Activated naive CD8-positive, alpha-beta T cell treated with anti-CD3 and anti-CD28 coated beads, Interleukin-2, amount 50 U/mL, for 16 hours (primary cell): ENCODE results near the gene ZSCAN9.

Experiments used
- DNase-seq: peaks from one replicate; pipeline ENCODE4 v3.0.0-alpha.2; 2020; ENCODE audit warnings: low read depth, low spot score

The ZSCAN9 gene

DNA sequence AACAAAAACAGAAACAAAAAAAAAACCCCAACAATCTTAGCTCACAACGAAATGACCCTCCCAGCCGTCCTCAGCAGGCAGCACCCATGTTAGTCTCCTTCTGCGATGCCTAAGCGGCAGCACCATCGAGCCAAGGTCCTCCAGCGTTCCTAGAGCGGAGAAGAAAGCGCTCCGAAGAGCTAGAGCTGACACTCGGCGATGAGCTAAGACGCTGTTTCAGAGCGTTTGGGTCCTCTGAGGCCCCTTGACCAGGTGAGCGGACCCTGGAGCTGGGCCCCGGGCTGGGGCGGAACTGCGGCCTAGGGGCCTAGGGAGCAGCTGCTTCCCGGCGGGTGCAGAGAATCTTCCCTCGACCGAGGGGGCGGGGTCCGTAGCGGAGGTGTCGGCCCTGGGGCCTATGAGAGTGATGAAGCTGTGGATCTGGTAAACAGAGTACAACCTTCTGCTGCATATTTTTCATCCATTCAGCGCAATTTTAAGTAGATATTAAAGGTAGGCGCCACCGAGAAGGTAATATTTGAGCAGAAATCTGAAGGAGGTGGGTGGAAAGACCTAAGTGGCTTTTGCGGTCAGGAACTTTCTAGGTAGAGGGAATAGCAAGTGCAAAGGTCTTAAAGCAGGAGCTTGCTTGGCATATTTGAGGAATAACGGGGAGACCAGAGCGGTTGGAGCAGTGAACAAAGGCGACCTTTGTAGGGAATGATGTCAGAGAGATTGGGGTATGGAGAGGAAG, 42.1 kb downstream of the ZSCAN9 start, which contains the start of gene ZSCAN26:
TSS of gene ZSCAN26 (plus strand) at position 182 of the 733 bp plus-strand sequence. CDS start 4,777 bp downstream, outside the sequence.
- DNase-seq: peak; percentile 58

DNA sequence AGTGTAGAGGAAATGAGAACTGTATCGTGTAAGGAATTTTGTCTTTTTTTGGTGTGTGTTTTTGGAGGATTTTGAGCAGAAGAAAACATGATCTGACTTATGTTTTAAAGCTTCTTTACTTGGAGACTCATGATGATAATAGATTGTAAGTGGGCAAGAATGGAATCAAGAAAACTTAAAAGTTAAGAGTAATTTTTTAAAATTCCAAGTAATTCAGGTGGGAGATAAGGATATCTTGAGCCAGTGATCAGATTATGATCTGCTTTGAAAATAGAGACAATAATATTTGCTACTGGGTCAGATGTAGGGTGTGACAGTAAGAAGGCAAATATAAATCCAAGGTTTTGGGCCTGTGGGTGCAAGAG, 42.6 kb downstream of the ZSCAN9 start:
- no peak for DNase-seq

DNA sequence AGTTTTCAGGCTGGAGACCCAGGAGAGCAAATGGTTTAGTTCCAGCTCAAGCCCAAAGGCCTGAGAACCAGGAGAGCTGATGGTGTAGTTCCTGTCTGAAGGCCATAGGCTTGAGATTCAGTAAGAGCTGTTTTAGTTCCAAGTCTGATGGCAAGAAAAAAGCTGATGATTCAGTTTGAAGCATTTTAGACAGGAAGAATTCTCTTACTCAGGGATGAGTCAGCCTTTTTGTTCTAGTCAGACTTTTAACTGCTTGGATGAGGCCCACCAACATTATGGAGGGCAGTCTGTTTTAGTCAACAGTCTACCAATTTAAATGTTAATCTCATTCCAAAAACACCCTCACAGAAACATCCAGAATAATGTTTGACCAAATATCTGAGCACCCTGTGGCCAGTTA, 44.4 kb downstream of the ZSCAN9 start:
- DNase-seq: no peak

DNA sequence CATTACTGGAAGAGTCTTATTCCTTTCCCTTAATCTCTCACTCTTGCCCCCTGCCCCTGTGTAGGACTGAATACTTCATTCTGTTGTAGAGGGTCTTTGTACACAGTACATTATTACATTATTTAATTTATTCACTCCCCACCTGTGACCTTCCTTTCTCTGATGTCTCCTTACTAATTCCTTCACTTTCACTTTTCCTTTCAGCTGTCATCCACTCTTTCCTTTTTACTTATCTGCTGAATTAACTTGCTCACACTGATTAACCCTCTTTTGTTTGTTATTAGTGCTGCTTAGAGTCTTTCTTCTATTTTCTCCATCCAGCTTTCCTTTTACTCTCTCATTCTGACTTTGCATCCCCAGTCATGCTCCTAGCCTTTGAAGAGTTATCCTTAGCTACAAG, 49.8 kb downstream of the ZSCAN9 start:
- DNase-seq: no peak

- DNase-seq: no peak
These were observed 52.7 kb downstream of the ZSCAN9 start for GRCh38 chr6:28277746-28278145.

DNA sequence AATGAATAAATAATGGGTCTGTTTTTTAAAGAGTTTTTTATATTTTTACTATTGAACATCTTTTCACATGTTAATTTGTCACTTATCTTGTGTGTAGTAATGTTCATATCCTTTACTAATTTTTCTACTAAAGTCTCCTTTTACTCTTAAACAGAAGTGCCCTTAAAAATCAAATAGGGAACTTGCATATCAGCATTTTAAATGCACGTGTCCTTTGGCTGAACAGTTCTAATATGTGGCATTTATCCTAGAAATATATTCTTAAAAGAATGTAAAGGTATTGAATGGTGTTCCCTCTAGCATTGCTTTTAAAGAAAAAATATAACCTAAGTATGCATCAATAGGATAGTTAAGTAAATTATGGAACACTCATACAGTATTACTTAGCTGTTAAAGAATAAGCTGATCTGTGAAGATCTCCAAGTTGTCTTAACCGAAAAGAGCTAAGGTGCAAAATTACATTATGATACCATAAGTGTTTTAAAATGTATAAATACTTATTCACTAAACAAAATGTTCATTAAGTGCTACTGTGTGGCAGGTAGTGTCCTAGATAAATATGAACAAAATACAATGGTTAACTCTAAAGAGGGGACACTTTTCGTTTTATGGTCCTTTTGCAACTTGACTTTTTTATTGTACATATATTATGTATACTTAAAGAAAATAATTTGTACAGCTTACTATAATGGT, 55.7 kb downstream of the ZSCAN9 start:
- DNase-seq: no peak

DNA sequence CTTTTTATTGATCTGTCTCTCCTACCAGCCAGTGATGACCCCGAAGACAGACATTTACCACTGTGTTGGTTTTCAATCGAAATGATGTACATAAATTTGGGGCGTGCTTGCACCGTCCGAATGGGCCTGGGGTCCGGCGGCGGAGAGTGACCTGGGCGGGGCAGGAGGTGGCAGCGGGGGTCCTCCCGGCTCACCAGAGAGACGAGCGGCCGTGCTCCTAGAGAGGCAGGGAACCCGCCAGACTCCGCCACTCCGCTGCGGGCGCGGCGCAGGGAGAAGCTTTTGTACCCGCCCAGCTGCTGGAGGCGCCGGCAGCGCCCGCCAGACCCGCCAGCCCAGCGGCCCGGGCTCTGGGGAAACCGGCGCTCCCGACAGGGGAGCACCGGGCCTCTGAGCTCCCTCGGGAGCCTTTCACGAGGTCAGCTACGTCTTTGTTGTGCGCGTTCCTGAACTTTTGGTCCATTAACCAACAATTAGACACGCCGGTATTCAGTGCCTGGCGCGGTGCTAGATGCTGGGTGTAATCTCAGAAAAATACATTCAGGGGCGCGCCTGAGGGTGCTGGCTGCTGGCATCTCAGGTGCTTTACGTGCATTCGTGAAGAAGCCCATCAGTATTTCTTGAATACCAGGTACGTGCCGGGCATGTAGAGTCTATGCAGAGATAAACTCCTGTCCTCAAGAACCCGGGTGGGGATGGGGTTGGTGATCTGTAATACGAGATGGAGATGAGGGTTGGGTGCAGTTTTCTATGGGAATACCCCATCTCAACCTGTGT, 56.4 kb downstream of the ZSCAN9 start, which contains the start of gene PGBD1:
TSS of gene PGBD1 (plus strand) at position 285 of the 777 bp plus-strand sequence. CDS start 2,242 bp downstream, outside the sequence.
- DNase-seq: peak; percentile 7

GRCh38 chr6:28282926-28283325, 57.9 kb downstream of the ZSCAN9 start:
- DNase-seq: no peak
